Measurements from ENCODE around the gene FOXP4. TPM values are rescaled to one million over a fixed set of nuclear protein-coding genes. Genes with fewer than 3 reads are reported as not detected.

Gene FOXP4
- total and polyA plus RNA-seq, 4 donors: 2.5 to 16.0 (median 4.3) TPM

- TF ChIP-seq CTCF (IDR thresholded peaks at IDR 0.05; ENCODE audit: low read depth, low read length, missing input control): no peak
- no peak for TF ChIP-seq ZBTB33 (IDR thresholded peaks at IDR 0.05)
- no peak for TF ChIP-seq NR2F2 (IDR thresholded peaks at IDR 0.05)
These were observed 26.4 kb downstream of the FOXP4 start (continued) for GRCh38 chr6:41572613-41573012.

GRCh38 chr6:41573276-41573675 is 27.1 kb downstream of the FOXP4 start:
- Histone ChIP-seq H3K27ac (ENCODE audit: low read depth in 1 of 2, low read length in 2 of 2) (no peak overlapping the region), H3K4me1 (ENCODE audit: control insufficient read depth in 4 of 4, insufficient read depth in 4 of 4, low read length in 3 of 4) (peaks cover 16 to 33% (median 24%) of the 10 kb centered on the region in 4 donors), H3K4me3 (ENCODE audit: low read depth in 1 of 3, low read length in 3 of 3) (no peak overlapping the region), H3K27me3 (ENCODE audit: control insufficient read depth in 4 of 4, insufficient read depth in 4 of 4, low read length in 3 of 4) (no peaks in the 10 kb centered on the region), H3K9me3 (ENCODE audit: control insufficient read depth in 4 of 4, low read length in 3 of 4) (no peaks in the 10 kb centered on the region), H3K36me3 (ENCODE audit: control insufficient read depth in 4 of 4, insufficient read depth in 3 of 4, low read depth in 1 of 4, low read length in 3 of 4) (no peaks in the 10 kb centered on the region), H3K9ac (ENCODE audit: low read depth in 1 of 2, low read length in 2 of 2) (no peak overlapping the region)
- WGBS: 96% methylated on average over 7 of the region's 7 CpGs
- TF ChIP-seq ZBTB33 (IDR thresholded peaks at IDR 0.05): no peak
- TF ChIP-seq NR2F2 (IDR thresholded peaks at IDR 0.05): no peak
- no peak for TF ChIP-seq FOXA2 (IDR thresholded peaks at IDR 0.05)
- no peak for TF ChIP-seq HNF4G (IDR thresholded peaks at IDR 0.05)
- TF ChIP-seq TAF1 (conservative IDR thresholded peaks at IDR 0.05): no peak
- TF ChIP-seq SP1 (IDR thresholded peaks at IDR 0.05): no peak
- no peak for TF ChIP-seq JUND (IDR thresholded peaks at IDR 0.05)
- TF ChIP-seq RXRA (IDR thresholded peaks at IDR 0.05): no peak
- no peak for TF ChIP-seq MAX (IDR thresholded peaks at IDR 0.05)
- TF ChIP-seq GABPA (IDR thresholded peaks at IDR 0.05 in 1 of 2, conservative IDR thresholded peaks at IDR 0.05 in 1 of 2): no peak
- no peak for DNase-seq (ENCODE audit: low spot score)

GRCh38 chr6:41573985-41574384 is 27.8 kb downstream of the FOXP4 start:
- H3K9ac ChIP-seq (ENCODE audit: low read depth in 1 of 2, low read length in 2 of 2): no peak overlapping the region
- H3K9me3 ChIP-seq (ENCODE audit: control insufficient read depth in 4 of 4, low read length in 3 of 4): no peaks in the 10 kb centered on the region
- H3K27me3 ChIP-seq (ENCODE audit: control insufficient read depth in 4 of 4, insufficient read depth in 4 of 4, low read length in 3 of 4): no peaks in the 10 kb centered on the region
- WGBS: 86% methylated on average over 1 of the region's 1 CpG
- H3K27ac ChIP-seq (ENCODE audit: low read depth in 1 of 2, low read length in 2 of 2): no peak overlapping the region
- no peak overlapping the region for H3K4me3 ChIP-seq (ENCODE audit: low read depth in 1 of 3, low read length in 3 of 3)
- TF ChIP-seq HNF4G (IDR thresholded peaks at IDR 0.05) (no peak), ATF3 (IDR thresholded peaks at IDR 0.05) (no peak), FOXA2 (IDR thresholded peaks at IDR 0.05) (no peak), MAX (IDR thresholded peaks at IDR 0.05) (no peak), YY1 (IDR thresholded peaks at IDR 0.05) (no peak)
- H3K4me1 ChIP-seq (ENCODE audit: control insufficient read depth in 4 of 4, insufficient read depth in 4 of 4, low read length in 3 of 4): peaks cover 16 to 31% (median 23%) of the 10 kb centered on the region in 4 donors
- no peaks in the 10 kb centered on the region for H3K36me3 ChIP-seq (ENCODE audit: control insufficient read depth in 4 of 4, insufficient read depth in 3 of 4, low read depth in 1 of 4, low read length in 3 of 4)
- no peak for DNase-seq (ENCODE audit: low spot score)

Measured in liver (tissue), 9 donors.